Stimulated activated CD4-positive, alpha-beta T cell treated with anti-CD3 and anti-CD28 coated beads, Interleukin-4, amount 100 ng/mL, for 48 hours (primary cell): ENCODE measurements around the gene IL12RB1.

Source experiments
- DNase-seq, 2 donors: peaks; one replicate each; pipeline ENCODE4 v3.0.0-alpha.2; 2020; ENCODE audit warnings: low read depth in 2 of 2

The IL12RB1 gene

DNA sequence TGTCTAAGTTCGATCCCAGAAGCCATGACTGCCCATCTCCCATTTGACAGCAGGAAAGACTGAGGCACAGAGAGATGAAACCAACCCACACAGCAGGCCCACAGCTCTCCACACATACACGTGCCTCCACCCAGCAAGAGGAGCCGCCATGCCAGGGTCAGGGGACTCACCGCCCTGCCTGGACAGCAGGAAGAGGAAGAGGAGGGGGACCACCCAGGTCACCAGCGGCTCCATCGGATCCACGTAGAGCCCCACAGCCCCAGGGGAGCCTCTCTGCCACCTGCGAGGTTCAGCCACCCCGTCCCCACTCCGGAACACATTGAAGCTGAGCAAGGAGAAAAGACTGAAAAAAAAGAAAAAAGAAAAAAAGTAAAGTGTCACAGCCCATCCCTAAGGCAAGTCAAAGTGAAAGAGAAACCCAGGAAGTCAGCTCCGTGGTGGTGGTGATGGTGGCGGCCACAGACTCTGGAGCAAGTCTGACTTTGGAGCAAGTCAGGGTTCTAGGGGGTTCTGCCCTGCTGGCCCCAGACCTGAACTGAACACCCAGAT, at the start of gene IL12RB1:
TSS of gene IL12RB1 (minus strand) at position 345 of the 549 bp plus-strand sequence. CDS start at position 234, 111 bp downstream.
- DNase-seq: peak in 1 of 2 donors; percentile 32

- DNase-seq: no peak
These were observed 49.2 kb upstream of the IL12RB1 start for GRCh38 chr19:18135712-18136584.

GRCh38 chr19:18131841-18132596, 45.3 kb upstream of the IL12RB1 start:
- DNase-seq: no peak

- no peak for DNase-seq
These were observed 43.9 kb upstream of the IL12RB1 start for GRCh38 chr19:18130523-18131242.

DNA sequence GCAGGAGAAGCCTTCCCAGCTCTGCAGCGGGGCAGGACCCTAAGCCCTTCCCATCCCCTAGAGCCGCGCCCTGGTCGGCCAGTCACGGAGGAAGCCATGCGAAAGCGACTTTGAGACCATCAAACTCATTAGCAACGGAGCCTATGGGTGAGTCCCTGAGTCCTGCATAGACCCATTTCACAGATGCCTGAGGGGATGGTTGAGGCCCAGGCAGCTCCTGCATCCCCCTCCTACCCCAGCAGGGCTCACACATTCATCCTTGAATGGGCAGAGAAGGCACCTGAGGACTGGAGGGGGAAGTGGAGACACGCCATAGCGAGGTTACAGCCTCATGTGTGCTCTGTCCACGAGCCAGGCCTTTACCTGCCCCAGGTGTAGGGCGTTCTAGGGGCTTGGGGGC, 42.1 kb upstream of the IL12RB1 start:
- DNase-seq: no peak

- no peak for DNase-seq
These were observed 41.3 kb upstream of the IL12RB1 start for GRCh38 chr19:18128044-18128443.

- DNase-seq: no peak
These were observed 39.4 kb upstream of the IL12RB1 start for GRCh38 chr19:18126097-18126496.

- no peak for DNase-seq
These were observed 37.1 kb upstream of the IL12RB1 start for GRCh38 chr19:18123819-18124218.

GRCh38 chr19:18122860-18123795, 36.4 kb upstream of the IL12RB1 start:
- no peak for DNase-seq

- DNase-seq: no peak
These were observed 35.7 kb upstream of the IL12RB1 start for GRCh38 chr19:18122424-18122823.

DNA sequence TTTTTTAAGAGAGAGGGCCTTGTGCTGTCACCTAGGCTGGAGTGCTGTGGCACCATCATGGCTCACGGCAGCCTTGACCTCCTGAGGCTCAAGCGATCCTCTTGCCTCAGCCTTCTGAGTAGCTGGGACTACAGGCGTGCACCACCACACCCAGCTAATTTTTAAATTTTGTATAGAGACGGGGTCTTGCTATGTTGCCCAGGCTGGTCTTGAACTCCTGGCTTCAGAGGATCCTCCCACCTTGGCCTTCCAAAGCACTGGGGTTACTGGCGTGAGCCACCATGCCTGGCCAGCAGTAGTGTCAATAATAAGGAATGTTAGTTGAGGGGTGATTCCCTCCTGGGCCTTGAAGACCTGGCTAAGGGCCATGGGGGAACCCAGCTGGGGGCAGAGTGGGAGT, 34.4 kb upstream of the IL12RB1 start:
- no peak for DNase-seq

DNA sequence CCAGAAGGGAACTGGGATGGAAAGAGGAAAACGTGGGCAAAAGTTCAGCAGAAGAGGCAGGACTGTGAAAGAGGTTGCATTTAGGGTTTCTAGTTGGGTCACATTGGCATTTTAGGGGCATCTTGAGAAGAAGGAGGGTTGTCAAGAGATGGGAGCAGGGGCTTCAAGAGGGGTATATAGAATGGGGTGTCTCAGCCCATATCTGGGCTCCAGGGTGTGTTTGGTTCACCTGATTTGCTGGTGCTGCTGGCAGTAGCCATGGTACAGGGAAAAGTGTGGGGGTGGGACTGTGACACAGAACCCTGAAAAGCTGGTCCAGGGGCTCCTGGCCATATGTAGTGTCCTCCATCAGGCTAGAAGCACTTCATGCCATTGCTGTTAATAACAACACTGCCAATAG, 33.4 kb upstream of the IL12RB1 start:
- DNase-seq: no peak

GRCh38 chr19:18119717-18120105, 33.0 kb upstream of the IL12RB1 start:
- DNase-seq: peak in 1 of 2 donors; percentile 37

- no peak for DNase-seq
These were observed 32.4 kb upstream of the IL12RB1 start for GRCh38 chr19:18119013-18119716.

GRCh38 chr19:18118420-18119012, 31.8 kb upstream of the IL12RB1 start:
- no peak for DNase-seq

- DNase-seq: peak; percentile 93 to 94
These were observed 31.1 kb upstream of the IL12RB1 start for GRCh38 chr19:18117692-18118378.

- no peak for DNase-seq
These were observed 30.6 kb upstream of the IL12RB1 start for GRCh38 chr19:18117364-18117691.

- DNase-seq: no peak
These were observed 27.7 kb upstream of the IL12RB1 start for GRCh38 chr19:18114483-18114882.

GRCh38 chr19:18113827-18114226, 27.1 kb upstream of the IL12RB1 start:
- DNase-seq: no peak
